NCI-H345 (cell line): ENCODE data around the gene LZIC.

Source experiments
- DNase-seq: peaks from one replicate; lab custom pipeline; 2025; lab: John Stamatoyannopoulos, UW

The LZIC gene

DNA sequence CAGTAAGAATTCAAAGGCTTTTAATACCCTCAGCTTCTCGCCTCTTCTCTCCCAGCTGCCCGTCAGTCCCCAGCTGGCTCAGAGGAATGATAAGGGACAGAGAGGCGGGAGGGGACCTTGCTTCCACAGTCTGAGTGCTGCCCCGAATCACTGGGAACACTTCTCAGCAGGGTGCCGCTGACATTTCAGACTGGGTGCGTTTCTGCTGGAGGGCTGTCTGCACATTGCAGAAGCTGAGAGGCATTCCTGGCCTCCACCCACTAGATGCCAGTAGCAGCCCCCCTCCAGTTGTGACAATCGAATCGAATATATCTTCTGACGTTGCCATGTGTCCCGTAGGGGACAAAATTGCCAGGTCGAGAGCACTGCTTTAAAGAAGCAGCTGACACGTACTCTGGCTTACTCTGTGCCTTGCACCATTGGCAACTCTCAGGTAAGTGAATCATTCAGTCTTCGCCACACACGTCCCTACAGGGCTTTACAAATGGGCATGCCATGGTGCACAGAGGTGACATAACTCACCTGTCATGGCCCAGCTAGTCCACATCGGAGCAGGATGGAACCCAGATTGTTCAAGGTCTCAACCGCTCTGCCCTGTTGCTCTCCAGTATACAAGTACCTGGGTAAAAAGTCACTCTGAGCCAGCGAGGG is 57.0 kb downstream of the LZIC start:
- no peak for DNase-seq

DNA sequence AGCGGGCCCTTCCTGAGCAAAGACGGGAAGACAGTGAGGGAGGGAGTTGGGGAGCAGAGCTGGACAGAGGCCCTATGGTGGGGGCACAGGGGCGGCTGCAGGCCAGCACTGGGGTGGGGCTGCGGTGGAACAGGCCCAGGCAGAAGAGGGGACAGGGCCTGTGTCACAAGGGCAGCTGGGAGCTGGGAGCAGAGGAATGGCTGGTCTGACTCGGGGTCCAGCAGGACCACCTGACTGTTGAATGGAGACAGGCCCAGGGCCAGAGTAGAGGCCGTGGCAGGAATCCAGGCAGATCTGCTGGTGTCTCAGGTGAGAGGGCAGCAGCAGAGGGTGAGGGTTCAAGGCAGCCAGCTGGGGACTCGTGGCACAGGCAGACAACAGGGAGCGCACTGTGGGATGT is 58.4 kb downstream of the LZIC start:
- DNase-seq = no peak

DNA sequence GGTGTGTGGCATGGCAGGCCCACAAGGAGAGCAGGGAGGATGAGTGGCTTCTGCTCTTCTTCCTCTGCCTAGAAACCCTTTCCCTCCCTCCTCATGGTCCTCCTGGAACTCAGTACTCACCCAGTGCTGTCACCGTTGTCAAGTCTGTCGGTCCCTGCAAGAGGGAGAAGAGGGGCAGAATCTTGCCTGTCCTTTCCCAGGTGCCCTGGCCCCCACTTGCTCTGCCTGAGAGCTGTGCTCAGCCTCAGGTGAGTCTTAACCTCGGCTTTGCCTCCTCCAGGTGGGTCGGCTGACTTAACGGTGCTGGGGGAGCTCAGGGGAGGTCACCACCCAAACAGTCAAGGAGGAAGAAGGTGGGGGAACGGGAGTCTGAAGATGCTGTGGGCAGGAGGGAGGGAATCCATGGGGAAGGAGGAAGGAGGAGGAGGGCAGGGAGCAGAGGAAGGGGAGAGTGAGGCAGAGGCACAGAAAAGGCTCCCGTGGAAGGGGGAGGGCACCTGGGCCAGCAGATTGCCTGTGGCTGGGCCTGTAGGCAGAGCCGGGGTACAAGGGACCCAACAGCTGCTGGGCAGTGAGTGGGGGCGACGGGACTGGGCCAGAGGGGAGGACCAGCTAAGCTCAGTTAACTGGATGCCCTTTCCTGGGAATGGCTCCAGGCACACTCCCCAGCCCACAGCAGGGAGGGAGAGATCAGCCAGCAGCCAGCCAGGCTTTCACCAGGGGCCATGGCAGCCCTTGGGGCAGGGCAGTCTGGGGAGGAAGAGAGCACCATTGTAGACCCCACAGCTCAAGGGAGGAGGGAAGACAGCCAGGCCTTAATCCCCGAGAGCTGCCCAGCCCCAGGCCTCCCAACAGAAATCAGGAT is 59.4 kb downstream of the LZIC start:
- no peak for DNase-seq

DNA sequence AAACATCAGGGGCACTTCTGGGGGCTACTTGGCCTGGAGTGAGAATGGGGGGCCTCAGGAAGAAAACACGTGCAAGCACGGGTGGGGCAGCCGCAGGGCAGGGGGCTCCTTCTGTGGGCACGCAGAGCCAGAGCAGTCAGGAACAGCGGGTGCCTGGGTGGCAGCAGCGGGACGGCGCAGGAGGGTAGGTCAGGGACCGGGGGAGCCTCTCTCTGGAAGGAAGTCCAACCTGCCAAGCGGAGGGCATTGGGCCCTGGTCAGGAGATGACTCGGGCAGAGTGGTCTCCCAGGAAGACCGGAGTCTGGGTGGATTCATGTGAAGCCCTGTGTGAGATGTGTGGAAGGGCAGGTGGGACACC is 60.3 kb downstream of the LZIC start:
- DNase-seq = no peak

DNA sequence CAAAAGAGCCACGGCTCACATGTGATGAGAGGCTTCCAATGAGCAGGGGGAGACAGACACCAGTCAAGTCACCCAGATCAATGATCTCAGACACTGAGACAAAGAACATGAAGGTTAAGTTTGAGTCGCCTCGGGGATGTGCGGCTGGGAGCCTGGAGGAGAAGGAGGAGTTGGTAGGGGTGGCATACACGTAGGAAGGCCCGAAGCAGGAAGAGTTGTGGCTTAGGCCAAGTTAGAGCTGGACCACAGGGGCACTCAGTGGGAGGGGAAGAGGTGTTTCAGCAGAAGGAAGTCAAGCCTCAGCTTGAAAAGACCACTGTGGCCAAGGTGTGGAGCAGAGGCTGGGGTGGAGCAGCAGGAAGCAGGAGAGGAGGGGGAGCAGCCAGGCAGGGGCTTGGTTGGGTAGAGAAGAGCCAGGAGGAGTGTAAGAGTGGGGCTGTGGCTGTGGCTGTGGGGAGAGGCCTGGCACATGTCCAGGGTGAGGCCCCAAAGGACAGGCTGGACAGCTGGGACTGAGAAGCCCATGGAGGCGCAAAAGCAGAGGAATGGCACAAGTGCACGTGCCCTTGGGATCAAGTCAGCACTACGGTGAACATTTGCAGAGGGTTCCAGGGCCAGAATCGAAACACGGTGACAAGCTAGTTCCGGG is 60.8 kb downstream of the LZIC start:
- no peak for DNase-seq

DNA sequence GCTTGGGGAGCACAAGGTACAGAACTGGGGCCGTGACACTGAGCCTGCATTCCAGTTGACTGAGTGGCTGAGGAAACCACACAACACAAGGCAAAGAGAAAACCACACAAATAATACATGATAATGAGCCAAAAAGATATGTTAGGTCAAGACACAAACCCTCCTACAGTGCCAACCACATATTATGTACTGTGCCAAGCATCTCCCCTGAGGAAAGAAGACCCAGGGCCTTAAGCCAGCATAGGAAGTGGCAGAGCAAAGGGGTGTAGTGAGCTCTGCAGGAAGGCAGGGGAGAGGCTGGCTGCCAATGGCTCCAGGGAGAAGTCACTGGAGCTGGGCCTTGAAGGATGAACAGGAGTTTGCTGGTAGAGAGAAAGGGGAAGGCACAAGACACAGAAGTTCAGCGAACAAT is 61.3 kb downstream of the LZIC start:
- no peak for DNase-seq
